NCI-H128 (cell line): ENCODE measurements around the gene IGFALS.

ENCODE experiments used
- DNase-seq: peaks from one replicate; lab custom pipeline; 2025; ENCODE audit not compliant: unreplicated experiment; lab: John Stamatoyannopoulos, UW

IGFALS gene

DNA sequence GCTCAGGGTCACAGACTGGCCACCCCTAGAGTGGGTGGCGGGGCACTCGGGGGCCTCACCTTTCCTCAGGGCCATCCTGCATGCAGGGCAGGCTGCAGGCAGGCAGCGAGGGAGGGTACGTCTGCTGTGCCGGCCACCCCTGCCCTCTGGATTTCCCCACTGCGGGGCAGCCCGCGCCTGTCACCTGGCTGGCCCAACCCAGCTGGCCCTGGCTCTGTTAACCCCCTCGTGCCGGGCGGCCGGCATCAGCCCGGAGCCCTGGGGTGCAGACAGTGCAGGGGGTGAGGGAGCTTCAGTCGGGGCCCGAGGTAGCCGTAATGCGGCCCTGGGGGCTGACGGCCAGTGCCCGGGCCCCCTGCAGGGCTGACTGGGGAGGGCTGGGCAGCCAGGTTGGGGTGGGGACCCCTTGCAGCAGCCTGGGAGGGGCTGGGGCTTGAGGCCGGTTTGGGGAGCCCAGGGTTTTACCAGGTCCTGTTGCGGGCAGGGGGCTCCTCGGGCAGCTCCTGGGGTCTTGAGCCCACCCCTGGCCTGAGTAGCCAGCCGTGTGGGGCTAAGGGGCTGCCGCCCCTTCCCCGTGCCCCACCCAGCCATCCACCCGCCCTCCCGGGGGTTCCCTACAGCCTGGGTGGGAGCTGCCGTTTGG lies at the start of gene IGFALS:
IGFALS (minus strand) TSS at position 128 of the 643 bp plus-strand sequence; CDS start at position 75, 53 bp downstream.
- no peak for DNase-seq

DNA sequence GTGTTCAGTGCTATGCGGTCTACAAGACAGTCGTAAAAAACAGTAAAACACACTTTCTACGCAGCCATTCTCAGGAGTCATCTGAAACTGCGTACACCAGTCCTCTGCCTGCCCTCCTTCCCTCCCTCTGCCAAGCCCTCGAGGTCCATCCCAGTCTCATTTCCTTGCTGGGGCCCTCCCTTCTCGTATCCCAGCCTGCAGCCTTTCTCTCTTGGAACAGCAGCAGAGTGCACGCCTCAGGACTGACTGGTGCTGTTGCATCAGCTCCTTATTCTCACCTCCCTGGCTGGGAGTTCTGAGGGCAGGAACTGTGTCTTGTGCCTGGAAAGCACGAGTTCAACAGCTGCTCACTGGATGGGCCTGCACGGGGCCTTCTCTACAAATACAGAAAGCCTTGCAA lies 46.0 kb upstream of the IGFALS start:
- DNase-seq: no peak

DNA sequence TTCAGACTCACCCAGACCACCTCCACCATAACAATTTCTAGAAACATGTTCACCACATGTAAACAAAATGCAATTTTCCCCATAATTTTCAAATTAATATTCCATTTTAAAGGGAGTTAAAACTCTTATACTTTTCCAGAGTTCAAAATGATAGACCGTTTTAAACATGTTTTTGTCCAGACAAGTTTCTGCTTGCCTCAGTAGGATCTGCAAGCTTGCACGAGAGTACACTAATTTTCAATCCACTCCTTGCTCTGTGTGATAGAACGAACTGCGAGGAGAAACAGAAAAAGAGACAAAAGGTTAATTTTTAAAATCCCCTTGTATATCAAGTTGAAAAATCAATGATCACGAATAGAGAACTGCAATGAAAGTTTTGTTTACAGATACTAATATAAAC lies 40.6 kb upstream of the IGFALS start:
- no peak for DNase-seq

- DNase-seq: no peak
Measured at GRCh38 chr16:1832838-1833454, 39.4 kb upstream of the IGFALS start.

DNA sequence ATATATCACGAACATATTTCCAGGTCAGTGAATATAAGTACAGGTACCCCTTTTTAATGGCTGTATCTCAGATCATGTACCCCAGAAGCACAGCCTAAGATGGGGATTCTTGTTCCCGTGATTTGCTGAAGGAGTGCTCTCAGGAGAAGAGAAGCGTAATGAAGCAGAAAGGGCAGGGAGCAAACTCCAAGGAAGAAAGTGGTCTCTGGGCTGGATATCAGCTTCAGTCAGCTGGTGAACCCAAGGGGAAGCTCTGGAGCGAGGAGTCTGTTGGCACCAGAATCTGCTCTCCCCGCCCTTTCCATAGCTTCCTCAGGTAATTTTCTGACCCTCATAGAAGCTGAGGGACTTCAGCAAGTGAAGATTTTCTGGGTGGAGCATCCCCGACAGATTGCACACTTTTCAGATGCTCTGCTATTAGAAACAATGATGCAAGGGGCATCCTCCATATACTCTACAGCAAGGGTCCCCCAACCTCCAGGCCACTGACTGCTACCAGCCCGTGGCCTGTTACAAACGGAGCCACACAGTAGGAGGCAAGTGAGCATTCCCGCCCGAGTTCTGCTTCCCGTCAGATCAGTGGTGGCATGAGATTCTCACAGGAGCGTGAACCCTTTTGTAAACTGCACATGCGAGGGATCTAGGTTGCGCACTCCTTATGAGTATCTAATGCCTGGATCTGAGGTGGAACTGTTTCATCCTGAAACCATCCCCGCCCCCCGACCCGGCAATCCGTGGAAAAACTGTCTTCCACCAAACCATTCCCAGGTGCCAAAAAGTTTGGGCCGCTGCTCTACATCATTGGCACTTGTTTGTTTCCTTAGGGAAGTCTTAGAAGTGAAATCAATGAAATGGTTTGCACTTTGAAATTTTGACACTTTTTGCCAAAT lies 37.9 kb upstream of the IGFALS start:
- DNase-seq: no peak

- DNase-seq: no peak
Measured at GRCh38 chr16:1830213-1830612, 36.7 kb upstream of the IGFALS start.

GRCh38 chr16:1828645-1829410 lies 35.3 kb upstream of the IGFALS start:
- no peak for DNase-seq

GRCh38 chr16:1826691-1827573 lies 33.4 kb upstream of the IGFALS start, which contains the start of the genes FAHD1 and HAGH:
FAHD1 (plus strand) TSS chr16:1827206; CDS start chr16:1827239, 33 bp downstream.
HAGH (minus strand) TSS chr16:1826825; CDS start chr16:1826787, 38 bp downstream.
- DNase-seq: peak; percentile 72

GRCh38 chr16:1825864-1826690 lies 32.6 kb upstream of the IGFALS start:
- no peak for DNase-seq

GRCh38 chr16:1825381-1825863 lies 31.9 kb upstream of the IGFALS start:
- no peak for DNase-seq

DNA sequence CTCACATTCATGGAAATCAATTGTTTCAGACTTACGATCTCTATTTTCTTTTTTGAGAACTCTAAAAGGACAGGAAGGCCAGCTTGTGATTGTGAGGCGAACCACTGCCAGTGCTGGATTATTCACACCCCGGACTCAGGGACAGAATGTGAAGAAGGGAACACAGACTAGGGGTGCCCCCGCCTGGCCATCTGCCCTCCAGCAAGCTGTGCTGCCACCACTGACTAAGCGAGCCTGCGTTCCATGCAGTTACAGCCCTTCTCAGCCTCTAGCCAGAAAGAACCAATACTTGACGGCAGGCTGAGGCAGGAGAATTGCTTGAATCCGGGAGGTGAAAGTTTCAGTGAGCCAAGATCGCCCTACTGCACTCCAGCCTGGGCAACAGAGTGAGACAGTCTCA lies 30.3 kb upstream of the IGFALS start:
- DNase-seq: no peak

- no peak for DNase-seq
Measured at GRCh38 chr16:1822801-1823200, 29.3 kb upstream of the IGFALS start.

- DNase-seq: no peak
Measured at GRCh38 chr16:1821861-1822611, 28.5 kb upstream of the IGFALS start.

- DNase-seq: no peak
Measured at GRCh38 chr16:1820946-1821290, 27.4 kb upstream of the IGFALS start.

- DNase-seq: no peak
Measured at GRCh38 chr16:1820096-1820945, 26.8 kb upstream of the IGFALS start.

DNA sequence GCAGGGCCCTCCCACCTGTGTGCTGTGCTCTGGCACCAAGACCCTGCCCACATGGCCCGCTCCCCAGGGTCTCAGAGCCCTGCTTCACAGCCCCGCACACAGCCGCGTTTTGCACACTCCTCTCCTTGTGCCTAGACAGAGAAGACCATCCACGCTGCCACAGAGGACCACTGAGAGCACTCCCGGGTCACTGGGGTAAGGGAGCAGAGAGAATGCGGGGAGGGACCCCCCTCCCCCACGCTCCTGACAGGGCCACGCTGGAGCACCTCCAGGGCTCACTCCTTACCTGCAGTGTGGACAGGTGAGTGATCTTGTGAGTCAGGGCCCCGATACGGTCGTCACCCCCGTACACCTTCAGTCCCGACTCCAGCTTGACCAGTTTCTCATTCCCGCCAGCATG lies 26.1 kb upstream of the IGFALS start:
- DNase-seq: no peak

- DNase-seq: no peak
Measured at GRCh38 chr16:1818873-1819525, 25.5 kb upstream of the IGFALS start.
